ENCODE data around the gene BCL11A. TPM values are rescaled to one million over a fixed set of nuclear protein-coding genes. Genes with fewer than 3 reads are reported as not detected.

Gene BCL11A
- total and polyA plus RNA-seq, 2 experiments from 2014 or later, result 3.5 to 8.9 TPM

- no peak overlapping the region for H3K4me2 ChIP-seq (ENCODE audit: unreplicated experiment)
- in situ Hi-C loops (cut with MboI), result loop anchor here (25.0 kb wide), 1 partner anchor 1531 kb away; no protein-coding TSS in a partner anchor
Observed at GRCh38 chr2:60567919-60568768, 14.7 kb upstream of the BCL11A start.

GRCh38 chr2:60567096-60567495 is 13.6 kb upstream of the BCL11A start:
- H3F3A ChIP-seq (ENCODE audit: insufficient read depth), result no peaks in the 10 kb centered on the region
- H4K20me1 ChIP-seq (ENCODE audit: insufficient read depth), result no peaks in the 10 kb centered on the region
- no peaks in the 10 kb centered on the region for H3K36me3 ChIP-seq (ENCODE audit: low read depth)
- DNase-seq, result no peak
- no peak overlapping the region for H2AFZ ChIP-seq
- in situ Hi-C loops (cut with MboI), result loop anchor here (25.0 kb wide), 1 partner anchor 1530 kb away; no protein-coding TSS in a partner anchor
- H3K27ac ChIP-seq, result no peak overlapping the region
- no peaks in the 10 kb centered on the region for H3K9me2 ChIP-seq (ENCODE audit: insufficient read depth)
- H3K27me3 ChIP-seq (replicated peaks; ENCODE audit: insufficient read depth), result peaks cover 85% of the 10 kb centered on the region
- H3K9me3 ChIP-seq (ENCODE audit: low read depth), result no peaks in the 10 kb centered on the region
- WGBS, 2 experiments (ENCODE audit: low coverage in 1 of 2, low lambda C conversion rate in 2 of 2, missing lambda C conversion rate in 2 of 2), result 59 to 61% methylated on average over 4 of the region's 4 CpGs
- TF ChIP-seq EZH2 (IDR thresholded peaks at IDR 0.05; ENCODE audit: insufficient read depth, poor library complexity, severe bottlenecking), result no peak
- TF ChIP-seq EZH2phosphoT487 (IDR thresholded peaks at IDR 0.05; ENCODE audit: insufficient read depth, low read depth), result no peak
- no peaks in the 10 kb centered on the region for H3K4me1 ChIP-seq (ENCODE audit: insufficient read depth)
- H3K4me2 ChIP-seq (ENCODE audit: unreplicated experiment), result no peak overlapping the region
- no peak overlapping the region for H3K9ac ChIP-seq
- no peaks in the 10 kb centered on the region for H3K79me2 ChIP-seq (ENCODE audit: insufficient read depth)
- H3K4me3 ChIP-seq, result no peak overlapping the region

More at GRCh38 chr2:60567919-60568768, 14.7 kb upstream of the BCL11A start:
- Histone ChIP-seq H4K20me1 (ENCODE audit: insufficient read depth) (no peaks in the 10 kb centered on the region), H3K4me3 (no peak overlapping the region), H3F3A (ENCODE audit: insufficient read depth) (no peaks in the 10 kb centered on the region), H3K9me3 (ENCODE audit: low read depth) (no peaks in the 10 kb centered on the region), H3K36me3 (ENCODE audit: low read depth) (no peaks in the 10 kb centered on the region), H3K9ac (no peak overlapping the region), H2AFZ (no peak overlapping the region), H3K79me2 (ENCODE audit: insufficient read depth) (no peaks in the 10 kb centered on the region), H3K4me1 (ENCODE audit: insufficient read depth) (no peaks in the 10 kb centered on the region), H3K27ac (no peak overlapping the region), H3K27me3 (replicated peaks; ENCODE audit: insufficient read depth) (peaks cover 91% of the 10 kb centered on the region), H3K9me2 (ENCODE audit: insufficient read depth) (no peaks in the 10 kb centered on the region)
- WGBS, 2 experiments (ENCODE audit: low coverage in 1 of 2, low lambda C conversion rate in 2 of 2, missing lambda C conversion rate in 2 of 2), result 33 to 34% methylated on average over 11 of the region's 11 CpGs
- DNase-seq, result no peak
- TF ChIP-seq EZH2phosphoT487 (IDR thresholded peaks at IDR 0.05; ENCODE audit: insufficient read depth, low read depth) (no peak), EZH2 (IDR thresholded peaks at IDR 0.05; ENCODE audit: insufficient read depth, poor library complexity, severe bottlenecking) (no peak)

GRCh38 chr2:60565472-60565871 is 12.0 kb upstream of the BCL11A start:
- no peak overlapping the region for H3K9ac ChIP-seq
- no peak overlapping the region for H3K4me3 ChIP-seq
- peaks cover 74% of the 10 kb centered on the region for H3K27me3 ChIP-seq (replicated peaks; ENCODE audit: insufficient read depth)
- H3K36me3 ChIP-seq (ENCODE audit: low read depth), result no peaks in the 10 kb centered on the region
- H3K9me2 ChIP-seq (ENCODE audit: insufficient read depth), result no peaks in the 10 kb centered on the region
- H3K27ac ChIP-seq, result no peak overlapping the region
- no peaks in the 10 kb centered on the region for H4K20me1 ChIP-seq (ENCODE audit: insufficient read depth)
- no peaks in the 10 kb centered on the region for H3K4me1 ChIP-seq (ENCODE audit: insufficient read depth)
- no peaks in the 10 kb centered on the region for H3K9me3 ChIP-seq (ENCODE audit: low read depth)
- in situ Hi-C loops (cut with MboI), result loop anchor here (25.0 kb wide), 1 partner anchor 1528 kb away; no protein-coding TSS in a partner anchor
- H3K79me2 ChIP-seq (ENCODE audit: insufficient read depth), result no peaks in the 10 kb centered on the region
- H2AFZ ChIP-seq, result no peak overlapping the region
- TF ChIP-seq EZH2phosphoT487 (IDR thresholded peaks at IDR 0.05; ENCODE audit: insufficient read depth, low read depth), result no peak
- TF ChIP-seq EZH2 (IDR thresholded peaks at IDR 0.05; ENCODE audit: insufficient read depth, poor library complexity, severe bottlenecking), result no peak
- peak; percentile 36 for DNase-seq
- H3F3A ChIP-seq (ENCODE audit: insufficient read depth), result no peaks in the 10 kb centered on the region
- WGBS, 2 experiments (ENCODE audit: low coverage in 1 of 2, low lambda C conversion rate in 2 of 2, missing lambda C conversion rate in 2 of 2), result 29 to 31% methylated on average over 3 of the region's 3 CpGs
- H3K4me2 ChIP-seq (ENCODE audit: unreplicated experiment), result no peak overlapping the region

GRCh38 chr2:60560734-60561644 is 7.5 kb upstream of the BCL11A start:
- peak; percentile 65 for DNase-seq
- H4K20me1 ChIP-seq (ENCODE audit: insufficient read depth), result no peaks in the 10 kb centered on the region
- no peaks in the 10 kb centered on the region for H3F3A ChIP-seq (ENCODE audit: insufficient read depth)
- no peaks in the 10 kb centered on the region for H3K4me1 ChIP-seq (ENCODE audit: insufficient read depth)
- H3K27ac ChIP-seq, result no peak overlapping the region
- H3K4me3 ChIP-seq, result no peak overlapping the region
- no peak overlapping the region for H3K9ac ChIP-seq
- no peak overlapping the region for H2AFZ ChIP-seq
- peaks cover 67% of the 10 kb centered on the region for H3K27me3 ChIP-seq (replicated peaks; ENCODE audit: insufficient read depth)
- H3K36me3 ChIP-seq (ENCODE audit: low read depth), result no peaks in the 10 kb centered on the region
- H3K4me2 ChIP-seq (ENCODE audit: unreplicated experiment), result no peak overlapping the region
- H3K9me3 ChIP-seq (ENCODE audit: low read depth), result no peaks in the 10 kb centered on the region
- H3K9me2 ChIP-seq (ENCODE audit: insufficient read depth), result no peaks in the 10 kb centered on the region
- no peaks in the 10 kb centered on the region for H3K79me2 ChIP-seq (ENCODE audit: insufficient read depth)
- no peak for TF ChIP-seq EZH2phosphoT487 (IDR thresholded peaks at IDR 0.05; ENCODE audit: insufficient read depth, low read depth)
- TF ChIP-seq EZH2 (IDR thresholded peaks at IDR 0.05; ENCODE audit: insufficient read depth, poor library complexity, severe bottlenecking), result no peak
- 43 to 46% methylated on average over 5 of the region's 5 CpGs for WGBS, 2 experiments (ENCODE audit: low coverage in 1 of 2, low lambda C conversion rate in 2 of 2, missing lambda C conversion rate in 2 of 2)
- in situ Hi-C loops (cut with MboI), result loop anchor here (25.0 kb wide), 1 partner anchor 1524 kb away; no protein-coding TSS in a partner anchor

All from GM23248 (cell line).